ENCODE results near the gene RFC4. TPM values are rescaled to one million over a fixed set of nuclear protein-coding genes. Genes with fewer than 3 reads are reported as not detected.

The RFC4 gene
- total and polyA plus RNA-seq, 4 donors, result 12.2 to 16.9 (median 13.3) TPM

GRCh38 chr3:186826410-186826975 lies 20.2 kb upstream of the RFC4 start:
- Histone ChIP-seq H3K4me3 (no peak overlapping the region), H3K9ac (ENCODE audit: insufficient read depth in 1 of 2, low read length in 2 of 2) (no peak overlapping the region), H3K9me3 (ENCODE audit: control insufficient read depth in 4 of 4, insufficient read depth in 3 of 4, low read length in 3 of 4) (peaks cover 0 to 2% (median 0%) of the 10 kb centered on the region in 4 donors), H3K27me3 (ENCODE audit: control insufficient read depth in 3 of 3, insufficient read depth in 3 of 3, low read length in 2 of 3) (peaks cover 0 to 77% (median 66%) of the 10 kb centered on the region in 3 donors), H3K27ac (ENCODE audit: low read depth in 1 of 2, low read length in 1 of 2) (no peak overlapping the region), H3K36me3 (ENCODE audit: control insufficient read depth in 4 of 4, insufficient read depth in 4 of 4, low read length in 4 of 4) (no peaks in the 10 kb centered on the region), H3K4me1 (ENCODE audit: control insufficient read depth in 5 of 5, insufficient read depth in 5 of 5, low read length in 5 of 5) (peaks cover 0 to 8% (median 0%) of the 10 kb centered on the region in 5 donors)
- ATAC-seq (ENCODE audit: insufficient read depth, low FRiP score), result no peak
- TF ChIP-seq CTCF (IDR thresholded peaks at IDR 0.05; ENCODE audit: control extremely low read depth, extremely low read depth), result no peak
- WGBS, 2 donors, result 9 to 12% methylated on average over 14 of the region's 14 CpGs
- DNase-seq, result no peak

DNA sequence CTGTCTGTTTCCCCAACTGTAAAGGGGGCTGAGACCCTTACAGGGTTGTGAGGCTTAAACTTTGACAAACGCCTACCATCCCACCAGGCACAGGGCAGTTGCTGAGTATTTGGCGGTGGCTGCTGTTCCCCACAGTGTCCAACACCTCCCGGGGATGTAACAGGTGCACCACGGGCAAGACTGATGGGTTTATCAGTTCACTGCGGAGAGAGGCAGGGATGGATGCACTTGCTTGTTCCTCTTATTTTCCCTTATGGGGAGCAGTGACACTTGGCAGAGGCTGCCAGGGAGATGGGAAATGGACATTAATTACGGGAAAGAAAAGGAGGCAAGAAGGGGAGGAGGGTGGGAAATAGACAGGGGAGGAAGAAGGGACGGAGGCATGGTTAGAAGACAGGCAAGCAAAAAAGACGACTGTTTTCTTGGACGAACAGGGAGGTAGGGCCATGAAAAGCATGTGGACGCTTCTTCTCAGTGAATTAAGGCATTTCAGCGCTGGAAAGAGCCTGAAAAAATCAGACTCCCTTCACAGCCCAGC lies 19.7 kb upstream of the RFC4 start:
- DNase-seq (no peak), ATAC-seq (ENCODE audit: insufficient read depth, low FRiP score) (no peak)
- H3K27ac ChIP-seq (ENCODE audit: low read depth in 1 of 2, low read length in 1 of 2), result no peak overlapping the region
- no peak overlapping the region for H3K4me3 ChIP-seq
- H3K9me3 ChIP-seq (ENCODE audit: control insufficient read depth in 4 of 4, insufficient read depth in 3 of 4, low read length in 3 of 4), result peaks cover 0 to 2% (median 0%) of the 10 kb centered on the region in 4 donors
- WGBS, 2 donors, result 19 to 25% methylated on average over 11 of the region's 11 CpGs
- peaks cover 0 to 8% (median 0%) of the 10 kb centered on the region in 5 donors for H3K4me1 ChIP-seq (ENCODE audit: control insufficient read depth in 5 of 5, insufficient read depth in 5 of 5, low read length in 5 of 5)
- no peak overlapping the region for H3K9ac ChIP-seq (ENCODE audit: insufficient read depth in 1 of 2, low read length in 2 of 2)
- H3K36me3 ChIP-seq (ENCODE audit: control insufficient read depth in 4 of 4, insufficient read depth in 4 of 4, low read length in 4 of 4), result no peaks in the 10 kb centered on the region
- peaks cover 0 to 71% (median 64%) of the 10 kb centered on the region in 3 donors for H3K27me3 ChIP-seq (ENCODE audit: control insufficient read depth in 3 of 3, insufficient read depth in 3 of 3, low read length in 2 of 3)
- TF ChIP-seq CTCF (IDR thresholded peaks at IDR 0.05; ENCODE audit: control extremely low read depth, extremely low read depth), result no peak

DNA sequence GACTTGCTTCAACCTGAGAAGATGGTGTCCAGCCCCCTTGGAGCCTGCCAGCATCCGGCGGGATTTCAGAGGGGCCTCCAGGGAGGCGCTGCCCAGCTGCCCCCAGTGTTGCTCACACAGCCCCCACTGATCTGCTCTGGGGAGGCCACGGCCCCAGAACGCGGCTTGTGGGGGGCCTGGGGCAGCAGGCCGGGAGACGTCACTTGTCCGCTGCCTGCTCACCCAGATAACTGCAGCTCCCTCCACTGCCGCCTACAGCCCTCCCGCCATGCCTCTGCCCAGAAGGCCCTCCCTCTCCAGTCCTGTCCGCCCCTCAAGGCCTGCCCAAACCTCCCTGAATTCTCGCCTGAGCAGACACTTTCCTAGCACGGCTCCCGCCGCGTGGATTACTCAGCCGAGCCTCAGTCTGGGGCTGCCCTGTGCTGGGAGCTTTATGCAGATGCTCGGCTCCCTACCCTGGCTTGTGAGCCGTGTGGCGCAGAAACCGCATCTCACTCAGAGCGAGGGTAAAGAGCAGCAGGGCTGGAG lies 19.1 kb upstream of the RFC4 start:
- peak; percentile 26 to 44 (median 30) for DNase-seq

More for the DNA sequence above, 19.1 kb upstream of the RFC4 start:
- Histone ChIP-seq H3K4me1 (ENCODE audit: control insufficient read depth in 5 of 5, insufficient read depth in 5 of 5, low read length in 5 of 5) (peaks cover 0 to 8% (median 0%) of the 10 kb centered on the region in 5 donors), H3K36me3 (ENCODE audit: control insufficient read depth in 4 of 4, insufficient read depth in 4 of 4, low read length in 4 of 4) (no peaks in the 10 kb centered on the region), H3K9me3 (ENCODE audit: control insufficient read depth in 4 of 4, insufficient read depth in 3 of 4, low read length in 3 of 4) (peaks cover 0 to 2% (median 0%) of the 10 kb centered on the region in 4 donors), H3K4me3 (no peak overlapping the region), H3K9ac (ENCODE audit: insufficient read depth in 1 of 2, low read length in 2 of 2) (no peak overlapping the region), H3K27me3 (ENCODE audit: control insufficient read depth in 3 of 3, insufficient read depth in 3 of 3, low read length in 2 of 3) (peaks cover 0 to 66% (median 60%) of the 10 kb centered on the region in 3 donors), H3K27ac (ENCODE audit: low read depth in 1 of 2, low read length in 1 of 2) (no peak overlapping the region)
- ATAC-seq (ENCODE audit: insufficient read depth, low FRiP score), result peak; percentile 9
- TF ChIP-seq CTCF (IDR thresholded peaks at IDR 0.05; ENCODE audit: control extremely low read depth, extremely low read depth), result no peak
- WGBS, 2 donors, result 4 to 11% methylated on average over 22 to 23 of the region's 23 CpGs
